K562 (cell line): ENCODE measurements around the gene ANKS1A. TPM values are rescaled to one million over a fixed set of nuclear protein-coding genes. Genes with fewer than 3 reads are reported as not detected.

Experiments used
- CREB1 ChIP-seq, 2 experiments: sonication (generic) in 1 of 2; formaldehyde crosslinking in 1 of 2; IDR thresholded peaks; 2 replicates each; pipeline versions ENCODE4 v1.6.1 to v1.8.0; 2012 to 2022; ENCODE audit warnings: inconsistent platforms in 1 of 2, mild to moderate bottlenecking in 1 of 2, missing genetic modification reagents in 1 of 2, moderate library complexity in 1 of 2
- CREB3L1 ChIP-seq: fragments of 450-650 bp; IDR thresholded peaks from 2 replicates; pipeline ENCODE4 v1.6.1; 2014; ENCODE audit warnings: low read depth, mild to moderate bottlenecking, moderate library complexity, borderline replicate concordance
- EZH2 ChIP-seq: IDR thresholded peaks from 2 replicates; pipeline ENCODE4 v1.6.1; 2012; ENCODE audit warnings: low read depth, mild to moderate bottlenecking, inconsistent platforms, low read length, borderline replicate concordance
- HNRNPL ChIP-seq: fragments of 200-400 bp; formaldehyde crosslinking; IDR thresholded peaks from 2 replicates; pipeline ENCODE4 v1.6.1; 2017; ENCODE audit warnings: low read depth, mild to moderate bottlenecking, low read length
- JUNB ChIP-seq: fragments of 450-650 bp; formaldehyde crosslinking; conservative IDR thresholded peaks from 2 replicates; pipeline ENCODE4 v1.4.0; 2020; ENCODE audit warnings: mild to moderate bottlenecking
- KLF13 ChIP-seq: fragments of 450-650 bp; IDR thresholded peaks from 2 replicates; pipeline ENCODE4 v1.6.1; 2016; ENCODE audit warnings: missing genetic modification characterization, low read depth, mild to moderate bottlenecking, missing compliant biosample characterization, moderate library complexity, borderline replicate concordance
- MBD1 ChIP-seq: fragments of 250-450 bp; sonication (Bioruptor Pico); IDR thresholded peaks from 2 replicates; pipeline ENCODE4 v1.8.0; 2022; ENCODE audit warnings: inconsistent platforms
- MEF2A ChIP-seq: IDR thresholded peaks from 2 replicates; pipeline ENCODE4 v1.6.1; 2011; ENCODE audit warnings: low read depth, mild to moderate bottlenecking, low read length, moderate library complexity; ENCODE audit not compliant: control insufficient read depth
- NCOA6 ChIP-seq: fragments of 450-650 bp; IDR thresholded peaks from 2 replicates; pipeline ENCODE4 v1.6.1; 2017; ENCODE audit warnings: mild to moderate bottlenecking
- NONO ChIP-seq, 2 experiments: fragments of 200-400 bp in 1 of 2; fragments of 450-650 bp in 1 of 2; formaldehyde crosslinking in 1 of 2; IDR thresholded peaks; 2 replicates each; pipeline ENCODE4 v1.6.1; 2017; ENCODE audit warnings: low read depth in 2 of 2, mild to moderate bottlenecking in 2 of 2, moderate library complexity in 2 of 2, low read length in 1 of 2
- NR2C2 ChIP-seq, 2 experiments: fragments of 200-800 bp in 1 of 2; sonication (Bioruptor generic) in 1 of 2; sonication (generic) in 1 of 2; formaldehyde crosslinking in 1 of 2; IDR thresholded peaks; 2 replicates each; pipeline versions ENCODE4 v1.6.1 to v1.8.0; 2016 to 2022; ENCODE audit warnings: mild to moderate bottlenecking in 1 of 2, missing compliant biosample characterization in 1 of 2, missing genetic modification characterization in 1 of 2, missing genetic modification reagents in 1 of 2
- PHF21A ChIP-seq: fragments of 450-650 bp; IDR thresholded peaks from 2 replicates; pipeline ENCODE4 v1.6.1; 2017; ENCODE audit warnings: low read depth, borderline replicate concordance
- POLR2AphosphoS5 ChIP-seq: IDR thresholded peaks from 2 replicates; pipeline ENCODE4 v1.6.1; 2011; ENCODE audit warnings: mild to moderate bottlenecking, low read depth, low read length, moderate library complexity; ENCODE audit not compliant: control insufficient read depth, insufficient read depth
- RBM15 ChIP-seq: fragments of 200-400 bp; formaldehyde crosslinking; IDR thresholded peaks from 2 replicates; pipeline ENCODE4 v1.6.1; 2018; ENCODE audit warnings: mild to moderate bottlenecking, low read length, moderate library complexity; ENCODE audit not compliant: insufficient read depth
- SNAPC5 ChIP-seq: fragments of 250-450 bp; sonication (Bioruptor Pico); IDR thresholded peaks from 2 replicates; pipeline ENCODE4 v1.8.0; 2021; ENCODE audit warnings: moderate library complexity, mild to moderate bottlenecking, inconsistent platforms
- THRAP3 ChIP-seq: fragments of 450-650 bp; IDR thresholded peaks from 2 replicates; pipeline ENCODE4 v1.6.1; 2016; ENCODE audit warnings: mild to moderate bottlenecking, inconsistent platforms, borderline replicate concordance
- ZBTB2 ChIP-seq: fragments of 450-650 bp; IDR thresholded peaks from 2 replicates; pipeline ENCODE4 v1.6.1; 2016; ENCODE audit warnings: antibody characterized with exemption
- ZFP36 ChIP-seq: fragments of 150-350 bp; IDR thresholded peaks from 2 replicates; pipeline ENCODE4 v1.6.1; 2018; ENCODE audit warnings: low read length, low read depth; ENCODE audit not compliant: partially characterized antibody
- ZFPM2 ChIP-seq: fragments of 250-450 bp; sonication (Bioruptor Pico); IDR thresholded peaks from 2 replicates; pipeline ENCODE4 v1.5.1; 2022; ENCODE audit warnings: mild to moderate bottlenecking
- ZNF239 ChIP-seq: fragments of 250-450 bp; sonication (Bioruptor Pico); IDR thresholded peaks from 2 replicates; pipeline ENCODE4 v1.4.0; 2020; ENCODE audit warnings: mild to moderate bottlenecking
- ZNF24 ChIP-seq: fragments of 450-650 bp; IDR thresholded peaks from 2 replicates; pipeline ENCODE4 v1.6.1; 2016
- ZNF3 ChIP-seq: fragments of 250-450 bp; sonication (Bioruptor Pico); IDR thresholded peaks from 2 replicates; pipeline ENCODE4 v1.5.0; 2021; ENCODE audit warnings: mild to moderate bottlenecking, moderate library complexity
- polyA plus RNA-seq, 8 experiments: library from polyadenylated mRNA; depleted of rRNA in 4 of 8; stranded (reverse) in 5 of 8; unstranded in 3 of 8; fragments of >200 nt; fragmentation: Nextera tagmentation in 2 of 8; fragmentation: Illumina TruSeq in 1 of 8; extraction: Ambion mirVana in 2 of 8; extraction: Trizol in 1 of 8; gene quantifications; 2 replicates each; pipeline versions ENCODE4 v1.2.1 to v1.2.3, GENCODE V29; 2011 to 2014; ENCODE audit warnings: inconsistent platforms in 1 of 8, missing spikeins in 1 of 8
- total RNA-seq, 7 experiments: library from RNA; depleted of rRNA in 6 of 7; stranded (reverse); fragments of >200 nt in 6 of 7; fragmentation: Illumina TruSeq in 2 of 7; extraction: Trizol in 2 of 7; gene quantifications; 2 replicates each; pipeline versions ENCODE4 v1.2.1 to v1.2.3, GENCODE V29; 2011 to 2021; ENCODE audit warnings: low replicate concordance in 1 of 7

Gene ANKS1A
- total and polyA plus RNA-seq, 9 of the 15 experiments (the other 6 are each of a cell fraction or from before 2014, with no cell fraction given) = 1.1 to 13.8 (median 5.3) TPM

GRCh38 chr6:34887753-34888513 is 1.1 kb upstream of the ANKS1A start, which contains the start of gene TAF11 (continued):
- TF ChIP-seq ZBTB2 (0 out of 2 replicates have a peak, but pooled peaks have one; percentile 19), JUNB (CRISPR knock-in tag) (peak; percentile 81), CREB3L1 (no peak; the same call in 1 of the 2 replicates), RBM15 (no peak), MEF2A (no peak; the same call in 1 of the 2 replicates), KLF13 (no peak), ZFP36 (no peak), NONO (IDR thresholded peaks at IDR 0.05; ENCODE audit: low read depth in 2 of 2, low read length in 1 of 2) (no peak), SNAPC5 (CRISPR knock-in tag) (no peak), HNRNPL (no peak), ZFPM2 (no peak), CREB1 (IDR thresholded peaks at IDR 0.05) (peak; percentile 98), CREB1 (CRISPR knock-in tag; IDR thresholded peaks at IDR 0.05) (peak; percentile 99), NCOA6 (no peak), NR2C2 (CRISPR knock-in tag; IDR thresholded peaks at IDR 0.05) (peak; percentile 83), NR2C2 (tag; IDR thresholded peaks at IDR 0.05) (peak; percentile 92), PHF21A (peak; percentile 9; the same call in 1 of the 2 replicates), ZNF239 (CRISPR knock-in tag) (no peak), ZNF24 (peak; percentile 60; the same call in 1 of the 2 replicates), ZNF3 (CRISPR knock-in tag) (no peak), POLR2AphosphoS5 (peak; percentile 98), MBD1 (CRISPR knock-in tag) (no peak), EZH2 (no peak), THRAP3 (no peak)
